HepG2 (cell line): ENCODE results near the gene HCRTR1. TPM values are rescaled to one million over a fixed set of nuclear protein-coding genes. Genes with fewer than 3 reads are reported as not detected.

Experiments
- ATAC-seq: fragments of 200-7000 bp; cut with Tn5 transposase; 3 replicates; pipeline ENCODE4 v1.9.1; 2020; ENCODE audit warnings: mild to moderate bottlenecking, moderate library complexity
- BruUV-seq: library from RNA; stranded (reverse); fragments of 400-500 nt; replicated peaks from 2 replicates; lab custom pipeline; 2021; lab: Mats Ljungman, UMichigan
- CTCF ChIA-PET: fragments of 300-600 bp; formaldehyde crosslinking; extraction: SDS; loops from one replicate; lab custom pipeline; 2021; ENCODE audit warnings: low total read pairs, inconsistent platforms, low intra/inter-chr PET ratio; lab: Yijun Ruan, JAX
- POLR2A ChIA-PET: fragments of 350-600 bp; sonication (Branson Sonifier 250); formaldehyde crosslinking; loops from one replicate; lab custom pipeline; 2020; ENCODE audit warnings: antibody characterized with exemption, inconsistent platforms; lab: Yijun Ruan, JAX
- DNase-seq: peaks from one replicate; pipeline ENCODE4 v3.0.0-alpha.2; 2015; ENCODE audit warnings: low spot score
- FAIRE-seq: peaks from 3 replicates; lab custom pipeline; 2011; peaks lifted over from hg19 to GRCh38; lab: Jason Lieb, UNC
- H2AFZ ChIP-seq: one replicate; pipeline ENCODE4 v1.6.1; 2011; ENCODE audit warnings: low read length, inconsistent platforms
- H3K27ac ChIP-seq: fragments of 300-600 bp; 3 replicates; pipeline ENCODE4 v1.8.0; 2011; ENCODE audit warnings: mixed run types, mild to moderate bottlenecking, mixed read lengths, low read length, inconsistent platforms; ENCODE audit not compliant: insufficient read depth; ENCODE audit errors: extremely low read length
- H3K27me3 ChIP-seq, 2 experiments: fragments of 200-600 bp in 1 of 2; 2 replicates in 1 of 2; 3 replicates in 1 of 2; pipeline versions ENCODE4 v1.6.0 to v1.8.0; 2011; ENCODE audit warnings: low read length in 2 of 2, mild to moderate bottlenecking in 2 of 2, moderate library complexity in 2 of 2, inconsistent platforms in 1 of 2; ENCODE audit not compliant: insufficient read depth in 2 of 2, control insufficient read depth in 1 of 2
- H3K36me3 ChIP-seq, 2 experiments: fragments of 200-600 bp in 1 of 2; replicated peaks in 1 of 2; 2 replicates in 1 of 2; 3 replicates in 1 of 2; pipeline versions ENCODE4 v1.5.1 to v1.8.0; 2011; ENCODE audit warnings: low read length in 2 of 2, inconsistent platforms in 1 of 2; ENCODE audit not compliant: insufficient read depth in 2 of 2, control insufficient read depth in 1 of 2
- H3K4me1 ChIP-seq: 2 replicates; pipeline ENCODE4 v1.5.1; 2012; ENCODE audit warnings: low read length, inconsistent platforms; ENCODE audit not compliant: insufficient read depth
- H3K4me2 ChIP-seq: 2 replicates; pipeline ENCODE4 v1.6.0; 2011; ENCODE audit warnings: low read depth, low read length, inconsistent platforms
- H3K4me3 ChIP-seq, 3 experiments: fragments of 200-600 bp in 1 of 3; sonication (generic), shearing (Covaris generic) in 1 of 3; replicated peaks in 1 of 3; 2 replicates each; pipeline ENCODE4 v1.5.1; 2011 to 2016; ENCODE audit warnings: low read length in 3 of 3, inconsistent platforms in 2 of 3, low read depth in 2 of 3, mild to moderate bottlenecking in 2 of 3, control low read depth in 1 of 3, mixed read lengths in 1 of 3; ENCODE audit not compliant: insufficient read depth in 1 of 3
- H3K79me2 ChIP-seq: one replicate; pipeline ENCODE4 v1.6.1; 2011; ENCODE audit warnings: low read length, inconsistent platforms; ENCODE audit not compliant: insufficient read depth
- H3K9ac ChIP-seq: 2 replicates; pipeline ENCODE4 v1.6.0; 2011; ENCODE audit warnings: mild to moderate bottlenecking, low read depth, low read length, inconsistent platforms; ENCODE audit not compliant: insufficient read depth
- H3K9me3 ChIP-seq: 2 replicates; pipeline ENCODE4 v1.5.1; 2012; ENCODE audit warnings: mild to moderate bottlenecking, low read length
- H4K20me1 ChIP-seq: 2 replicates; pipeline ENCODE4 v1.6.0; 2011; ENCODE audit warnings: inconsistent platforms, mild to moderate bottlenecking, low read length, moderate library complexity; ENCODE audit not compliant: insufficient read depth
- ATF7-NPFF ChIP-seq: sonication (generic); formaldehyde crosslinking; IDR thresholded peaks from 2 replicates; pipeline ENCODE4 v1.8.1; 2023; ENCODE audit warnings: mild to moderate bottlenecking, low read depth, missing genetic modification reagents, moderate library complexity
- MEIS2 ChIP-seq: sonication (generic); formaldehyde crosslinking; IDR thresholded peaks from 2 replicates; pipeline ENCODE4 v1.9.0; 2021; ENCODE audit warnings: mild to moderate bottlenecking, missing genetic modification reagents
- MIER2 ChIP-seq: IDR thresholded peaks from 2 replicates; pipeline ENCODE4 v1.6.1; 2016; ENCODE audit warnings: missing biosample characterization, missing genetic modification reagents
- SIX4 ChIP-seq: sonication (generic); formaldehyde crosslinking; IDR thresholded peaks from 2 replicates; pipeline ENCODE4 v1.4.0; 2020; ENCODE audit warnings: missing genetic modification reagents
- SKIL ChIP-seq: sonication (generic); formaldehyde crosslinking; IDR thresholded peaks from 2 replicates; pipeline ENCODE4 v1.8.0; 2022; ENCODE audit warnings: missing genetic modification reagents, mild to moderate bottlenecking, moderate library complexity, borderline replicate concordance
- ZNF768 ChIP-seq: sonication (generic); formaldehyde crosslinking; IDR thresholded peaks from 2 replicates; pipeline ENCODE4 v1.4.0; 2020; ENCODE audit warnings: missing genetic modification reagents
- WGBS: methylation state at CpG from one replicate; pipeline ENCODE4 v1.1.6; 2017; ENCODE audit warnings: low lambda C conversion rate; 5-methylcytosine and 5-hydroxymethylcytosine counted together
- in situ Hi-C: cut with HindIII; loops from 2 replicates; pipeline ENCODE4 v1.10.0; 2017; ENCODE audit warnings: low pct_unique_long_range_greater_than_20kb; ENCODE audit not compliant: extremely low pct_ligation_motif_present
- intact Hi-C: fragments of 100-400 bp; cut with micrococcal nuclease; formaldehyde crosslinking; loops from one replicate; pipeline ENCODE4 v1.10.0; 2022; ENCODE audit not compliant: unreplicated experiment
- polyA plus RNA-seq, 8 experiments: library from polyadenylated mRNA; depleted of rRNA in 3 of 8; stranded (reverse) in 7 of 8; unstranded in 1 of 8; fragments of >200 nt; fragmentation: Illumina TruSeq in 4 of 8; extraction: Trizol in 4 of 8; gene quantifications; 2 replicates each; pipeline versions ENCODE4 v1.2.1 to v1.2.3, GENCODE V29; 2011 to 2016; ENCODE audit warnings: low read depth in 4 of 8, missing spikeins in 1 of 8, mixed read lengths in 1 of 8; ENCODE audit not compliant: insufficient read depth in 1 of 8
- total RNA-seq, 5 experiments: library from RNA; depleted of rRNA; stranded (reverse); fragments of >200 nt; fragmentation: Illumina TruSeq; extraction: Trizol; gene quantifications; 2 replicates each; pipeline ENCODE4 v1.2.3, GENCODE V29; 2016; ENCODE audit warnings: low read depth in 1 of 5
- TF ChIP-seq, protein P1 (sequence below), 2 experiments: sonication (generic) in 1 of 2; formaldehyde crosslinking in 1 of 2; IDR thresholded peaks; 2 replicates each; pipeline versions ENCODE4 v1.4.0 to v1.6.1; 2016 to 2020; ENCODE audit warnings: borderline replicate concordance in 1 of 2, low read depth in 1 of 2, mild to moderate bottlenecking in 1 of 2, missing genetic modification reagents in 1 of 2
- TF ChIP-seq, protein P2 (sequence below): sonication (generic); formaldehyde crosslinking; IDR thresholded peaks from 2 replicates; pipeline ENCODE4 v1.8.0; 2022; ENCODE audit warnings: mild to moderate bottlenecking, missing genetic modification reagents; ENCODE audit not compliant: insufficient replicate concordance

The HCRTR1 gene
- total and polyA plus RNA-seq, 2 of the 13 experiments (the other 11 are each of a cell fraction or from before 2014, with no cell fraction given) = not detected

- no peak for DNase-seq
- Histone ChIP-seq H3K36me3 (no peaks in the 10 kb centered on the region), H3K4me1 (no peaks in the 10 kb centered on the region), H3K4me2 (no peak overlapping the region), H3K79me2 (no peaks in the 10 kb centered on the region), H3K9ac (no peak overlapping the region), H3K27ac (no peak overlapping the region), H3K4me3 (no peak overlapping the region), H3K27me3 (peaks cover 4 to 24% of the 10 kb centered on the region in 2 experiments; a peak in 4 of 5 replicates), H2AFZ (no peak overlapping the region), H4K20me1 (no peaks in the 10 kb centered on the region), H3K9me3 (no peaks in the 10 kb centered on the region)
- in situ Hi-C loops = no loop called here
- no peak for ATAC-seq
- intact Hi-C loops = no loop called here
- TF ChIP-seq ZNF768 (peak; percentile 73), MIER2 (CRISPR knock-in tag) (no peak)
- FAIRE-seq = no peak
- no TSS peak for BruUV-seq
- CTCF ChIA-PET = no interaction called here
- POLR2A ChIA-PET = no interaction called here
- WGBS = 90% methylated on average over 4 of the region's 20 CpGs
Measured at GRCh38 chr1:31620631-31621497, 3.4 kb downstream of the HCRTR1 start.

- ATAC-seq = no peak
- no peaks in the 10 kb centered on the region for H3K36me3 ChIP-seq
- WGBS = 55% methylated on average over 3 of the region's 5 CpGs
- no peak overlapping the region for H3K9ac ChIP-seq
- BruUV-seq = no TSS peak
- H3K27ac ChIP-seq = no peak overlapping the region
- no peaks in the 10 kb centered on the region for H4K20me1 ChIP-seq
- no peak overlapping the region for H3K4me3 ChIP-seq
- in situ Hi-C loops = no loop called here
- H3K79me2 ChIP-seq = no peaks in the 10 kb centered on the region
- no peak for FAIRE-seq
- peaks cover 3 to 18% of the 10 kb centered on the region in 2 experiments; a peak in 4 of 5 replicates for H3K27me3 ChIP-seq
- H3K4me1 ChIP-seq = no peaks in the 10 kb centered on the region
- H3K9me3 ChIP-seq = no peaks in the 10 kb centered on the region
- TF ChIP-seq SKIL (CRISPR knock-in tag) = no peak
- TF ChIP-seq ATF7-NPFF = no peak
- TF ChIP-seq, protein P1, sequence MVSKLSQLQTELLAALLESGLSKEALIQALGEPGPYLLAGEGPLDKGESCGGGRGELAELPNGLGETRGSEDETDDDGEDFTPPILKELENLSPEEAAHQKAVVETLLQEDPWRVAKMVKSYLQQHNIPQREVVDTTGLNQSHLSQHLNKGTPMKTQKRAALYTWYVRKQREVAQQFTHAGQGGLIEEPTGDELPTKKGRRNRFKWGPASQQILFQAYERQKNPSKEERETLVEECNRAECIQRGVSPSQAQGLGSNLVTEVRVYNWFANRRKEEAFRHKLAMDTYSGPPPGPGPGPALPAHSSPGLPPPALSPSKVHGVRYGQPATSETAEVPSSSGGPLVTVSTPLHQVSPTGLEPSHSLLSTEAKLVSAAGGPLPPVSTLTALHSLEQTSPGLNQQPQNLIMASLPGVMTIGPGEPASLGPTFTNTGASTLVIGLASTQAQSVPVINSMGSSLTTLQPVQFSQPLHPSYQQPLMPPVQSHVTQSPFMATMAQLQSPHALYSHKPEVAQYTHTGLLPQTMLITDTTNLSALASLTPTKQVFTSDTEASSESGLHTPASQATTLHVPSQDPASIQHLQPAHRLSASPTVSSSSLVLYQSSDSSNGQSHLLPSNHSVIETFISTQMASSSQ (IDR thresholded peaks at IDR 0.05; ENCODE audit: low read depth) = no peak
- TF ChIP-seq, protein P1 (CRISPR knock-in tag; IDR thresholded peaks at IDR 0.05; ENCODE audit: borderline replicate concordance) = no peak
- no peak for TF ChIP-seq MEIS2
- TF ChIP-seq, protein P2, sequence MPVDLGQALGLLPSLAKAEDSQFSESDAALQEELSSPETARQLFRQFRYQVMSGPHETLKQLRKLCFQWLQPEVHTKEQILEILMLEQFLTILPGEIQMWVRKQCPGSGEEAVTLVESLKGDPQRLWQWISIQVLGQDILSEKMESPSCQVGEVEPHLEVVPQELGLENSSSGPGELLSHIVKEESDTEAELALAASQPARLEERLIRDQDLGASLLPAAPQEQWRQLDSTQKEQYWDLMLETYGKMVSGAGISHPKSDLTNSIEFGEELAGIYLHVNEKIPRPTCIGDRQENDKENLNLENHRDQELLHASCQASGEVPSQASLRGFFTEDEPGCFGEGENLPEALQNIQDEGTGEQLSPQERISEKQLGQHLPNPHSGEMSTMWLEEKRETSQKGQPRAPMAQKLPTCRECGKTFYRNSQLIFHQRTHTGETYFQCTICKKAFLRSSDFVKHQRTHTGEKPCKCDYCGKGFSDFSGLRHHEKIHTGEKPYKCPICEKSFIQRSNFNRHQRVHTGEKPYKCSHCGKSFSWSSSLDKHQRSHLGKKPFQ (CRISPR knock-in tag) = no peak
- no peak for TF ChIP-seq SIX4 (CRISPR knock-in tag)
- TF ChIP-seq, all 625 proteins: peak for 0
- H2AFZ ChIP-seq = no peak overlapping the region
- POLR2A ChIA-PET = no interaction called here
- no peak overlapping the region for H3K4me2 ChIP-seq
- CTCF ChIA-PET = no interaction called here
- DNase-seq = no peak
- intact Hi-C loops = no loop called here
Measured at GRCh38 chr1:31621498-31621820, 4.0 kb downstream of the HCRTR1 start.
